HG03159 (cell line): Measurements from ENCODE around the gene CBX6.
"Not testable (repeated sequence)": the region's sequence is repeated elsewhere in the genome, so short reads cannot be mapped to it uniquely, and the experiment has no call there.

Experiments
- ATAC-seq: cut with Tn5 transposase; IDR thresholded peaks from one replicate; pipeline ENCODE4 v1.9.1; 2021; ENCODE audit warnings: mild to moderate bottlenecking, moderate library complexity; ENCODE audit not compliant: unreplicated experiment

Gene CBX6

DNA sequence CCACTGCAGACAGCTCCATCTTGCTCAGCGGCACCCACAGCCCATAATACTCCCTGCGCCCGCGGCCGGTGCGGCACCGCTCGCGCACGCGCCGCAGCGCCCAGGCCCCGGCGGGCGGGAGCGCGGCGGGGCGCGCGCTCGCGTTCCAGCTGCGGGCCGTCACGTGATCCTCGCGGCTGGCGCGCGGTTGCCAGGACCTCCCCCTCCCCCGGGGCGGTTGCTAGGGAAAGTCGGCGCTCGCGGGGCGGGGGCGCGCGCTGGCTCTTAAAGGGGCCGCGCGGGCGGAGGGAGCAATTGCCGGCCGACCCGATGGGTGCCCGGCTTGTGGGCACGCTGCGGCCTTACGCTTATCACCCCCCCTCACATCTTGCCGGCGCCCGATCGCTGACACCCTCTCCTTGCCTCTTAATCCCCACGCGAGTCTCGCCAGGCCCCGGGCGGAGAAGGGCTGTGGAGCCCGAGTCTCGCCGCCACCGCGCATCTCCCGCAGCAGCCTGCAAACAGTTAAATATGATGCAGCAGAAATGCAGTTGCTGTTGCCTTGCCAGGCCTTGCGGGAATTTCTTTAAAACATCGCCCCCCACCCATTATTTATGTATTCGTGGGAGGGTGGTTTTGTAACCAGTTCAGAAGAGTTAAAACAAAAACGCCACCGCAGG, at the start of gene CBX6:
TSS of gene CBX6 (minus strand) at position 45 of the 659 bp plus-strand sequence. CDS start at position 19, 26 bp downstream.
- peak; percentile 61 for ATAC-seq

DNA sequence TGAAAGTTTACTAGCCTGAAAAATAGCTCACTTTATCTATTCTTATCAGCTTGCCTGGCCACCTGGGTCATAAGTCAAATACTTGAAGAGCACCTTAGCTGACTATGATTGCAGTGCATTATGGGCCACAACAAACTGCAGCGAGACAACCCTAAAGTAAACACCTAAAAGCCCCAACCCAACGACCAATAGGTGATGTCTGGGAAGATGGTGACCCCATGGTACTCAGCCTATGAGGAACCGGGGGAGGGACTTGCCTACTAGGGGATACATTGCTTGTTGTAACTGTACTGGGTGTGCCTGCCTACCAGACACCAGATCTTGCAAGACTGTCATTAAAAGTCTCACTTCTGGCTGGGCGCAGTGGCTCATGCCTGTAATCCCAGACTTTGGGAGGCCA, 49.8 kb upstream of the CBX6 start:
- no peak for ATAC-seq

GRCh38 chr22:38921120-38921519, 49.1 kb upstream of the CBX6 start:
- no peak for ATAC-seq

- no peak for ATAC-seq
Observed at GRCh38 chr22:38919631-38920190, 47.7 kb upstream of the CBX6 start.

GRCh38 chr22:38911434-38911833, 39.4 kb upstream of the CBX6 start:
- no peak for ATAC-seq

DNA sequence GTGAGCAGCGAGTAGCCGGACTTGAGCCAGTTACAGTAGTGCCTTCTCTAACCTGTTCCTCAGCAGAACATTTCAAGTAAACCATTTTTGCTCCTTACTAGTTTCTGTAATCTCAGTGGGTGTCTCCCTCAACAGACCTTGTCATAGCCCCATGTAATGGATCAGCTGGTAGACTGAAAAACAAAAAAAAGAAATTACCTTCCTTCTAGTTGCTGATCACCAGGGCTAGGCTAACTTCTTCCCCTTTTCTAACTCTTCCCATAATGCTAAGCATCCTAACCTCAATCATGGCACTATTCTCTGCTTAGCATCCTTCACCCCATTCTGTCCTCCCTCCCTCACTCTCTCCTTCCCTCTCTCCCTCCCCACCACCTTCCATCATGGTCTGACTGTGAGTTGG, 35.8 kb upstream of the CBX6 start:
- no peak for ATAC-seq

DNA sequence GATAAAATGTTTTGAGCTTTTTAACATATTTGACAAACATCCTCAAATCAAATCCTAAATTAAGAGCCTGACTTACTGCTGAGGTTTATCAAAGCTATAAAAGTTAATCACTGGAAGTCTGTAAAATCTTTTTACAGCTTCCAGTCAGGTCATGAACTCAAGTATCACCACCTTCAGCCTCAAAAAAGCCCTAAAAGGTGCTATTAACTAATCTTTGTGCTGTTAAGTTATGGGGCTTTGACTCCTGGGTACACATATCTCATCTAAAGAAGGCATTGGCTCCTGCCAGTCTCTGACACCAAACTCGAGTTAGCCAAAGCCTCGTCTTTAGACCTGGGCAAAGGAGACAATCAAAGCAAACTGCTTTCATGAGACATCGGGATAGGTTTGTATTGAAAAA, 34.0 kb upstream of the CBX6 start:
- ATAC-seq, result no peak

- not testable (repeated sequence) for ATAC-seq
Observed at GRCh38 chr22:38904052-38904617, 32.1 kb upstream of the CBX6 start.

DNA sequence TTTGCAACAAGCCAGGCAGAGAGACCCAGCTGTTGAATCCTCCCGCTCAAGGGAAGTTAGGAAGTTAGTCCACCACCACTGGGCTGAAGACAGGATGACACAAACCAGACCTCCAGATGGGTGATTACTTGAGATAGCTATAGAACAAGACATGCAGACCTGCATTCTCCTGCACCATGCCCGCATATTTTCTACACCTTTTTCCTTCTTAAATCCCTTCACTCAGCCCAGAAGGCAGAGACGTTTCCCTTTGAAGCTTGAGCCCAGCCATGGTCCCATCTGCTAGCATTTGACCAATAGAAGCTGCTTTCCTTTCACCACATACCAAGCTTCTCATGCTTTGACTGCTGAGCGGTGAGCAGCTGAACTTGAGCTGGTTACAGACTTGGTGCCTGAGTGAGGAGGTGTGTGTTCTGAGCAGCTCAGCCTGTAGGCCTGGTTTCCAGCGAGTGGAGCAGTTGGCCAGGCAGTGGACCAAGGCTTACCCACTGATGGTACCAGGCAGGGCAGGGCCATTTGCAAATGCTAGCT, 29.2 kb upstream of the CBX6 start:
- no peak for ATAC-seq

GRCh38 chr22:38900677-38901076, 28.7 kb upstream of the CBX6 start:
- ATAC-seq, result no peak

- no peak for ATAC-seq
Observed at GRCh38 chr22:38891256-38891655, 19.2 kb upstream of the CBX6 start.

DNA sequence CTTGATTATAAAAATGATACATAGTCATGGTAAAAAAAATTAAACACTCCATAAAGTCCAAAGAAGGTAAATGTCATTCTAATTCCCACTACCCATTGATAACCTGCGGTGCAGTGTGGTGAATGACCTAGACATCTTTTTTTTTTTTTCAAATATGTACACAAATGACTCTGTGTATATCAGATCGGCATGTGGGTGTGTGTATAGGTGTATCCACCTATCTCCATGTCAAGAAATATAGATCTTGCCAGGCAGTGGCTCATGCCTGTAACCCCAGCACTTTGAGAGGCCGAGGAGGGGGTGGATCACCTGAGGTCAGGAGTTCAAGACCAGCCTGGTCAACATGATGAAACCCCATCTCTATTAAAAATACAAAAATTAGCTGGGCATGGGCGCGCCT, 18.4 kb upstream of the CBX6 start:
- ATAC-seq, result no peak

DNA sequence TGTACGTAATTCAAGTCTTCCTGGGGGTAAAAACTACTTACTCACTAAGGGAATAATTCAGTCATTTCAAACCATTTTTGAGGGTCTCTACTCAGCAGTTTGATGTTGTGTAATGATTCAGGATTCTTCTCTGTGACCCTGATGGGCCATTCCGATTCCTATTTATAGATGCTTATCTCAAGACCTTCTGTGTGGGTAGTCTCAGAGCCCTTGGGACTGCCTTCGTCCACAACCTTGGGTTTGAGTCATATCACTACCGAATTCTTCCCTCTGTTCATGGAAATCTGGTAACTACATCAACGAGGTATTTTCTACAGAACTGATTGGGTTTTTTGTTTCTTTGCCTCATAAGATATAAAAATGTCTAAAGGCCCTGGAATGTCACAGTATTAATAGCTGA, 14.3 kb upstream of the CBX6 start:
- no peak for ATAC-seq

DNA sequence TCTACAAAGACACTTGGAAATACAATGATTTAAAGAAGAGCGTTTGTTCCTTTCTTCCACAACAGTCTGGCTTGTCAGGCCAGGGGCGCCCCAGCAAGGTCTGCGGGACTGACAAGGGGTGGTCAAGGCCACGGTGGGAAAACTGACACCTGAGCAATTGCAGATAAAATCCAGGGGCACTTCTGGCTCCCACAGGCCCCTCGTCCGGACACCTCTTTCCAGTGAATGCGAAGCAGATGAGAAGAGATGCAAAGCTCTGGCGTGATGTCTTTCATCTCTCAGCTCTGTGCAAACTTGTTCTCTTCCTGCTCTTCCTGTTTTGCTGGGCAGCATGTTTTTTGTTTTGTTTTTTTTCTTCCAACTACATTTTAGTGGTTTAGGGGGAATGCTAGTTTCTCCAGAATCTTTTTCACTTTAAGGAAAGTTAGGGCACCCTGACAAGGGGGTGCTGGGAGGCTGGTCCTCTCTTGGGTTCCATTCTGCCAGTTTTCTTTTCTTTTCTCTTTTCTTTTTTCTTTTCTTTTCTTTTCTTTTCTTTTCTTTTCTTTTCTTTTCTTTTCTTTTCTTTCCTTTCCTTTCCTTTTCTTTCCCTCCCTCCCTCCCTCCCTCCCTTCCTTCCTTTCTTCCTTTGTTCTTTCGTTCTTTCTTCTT, 11.1 kb upstream of the CBX6 start:
- no peak for ATAC-seq

DNA sequence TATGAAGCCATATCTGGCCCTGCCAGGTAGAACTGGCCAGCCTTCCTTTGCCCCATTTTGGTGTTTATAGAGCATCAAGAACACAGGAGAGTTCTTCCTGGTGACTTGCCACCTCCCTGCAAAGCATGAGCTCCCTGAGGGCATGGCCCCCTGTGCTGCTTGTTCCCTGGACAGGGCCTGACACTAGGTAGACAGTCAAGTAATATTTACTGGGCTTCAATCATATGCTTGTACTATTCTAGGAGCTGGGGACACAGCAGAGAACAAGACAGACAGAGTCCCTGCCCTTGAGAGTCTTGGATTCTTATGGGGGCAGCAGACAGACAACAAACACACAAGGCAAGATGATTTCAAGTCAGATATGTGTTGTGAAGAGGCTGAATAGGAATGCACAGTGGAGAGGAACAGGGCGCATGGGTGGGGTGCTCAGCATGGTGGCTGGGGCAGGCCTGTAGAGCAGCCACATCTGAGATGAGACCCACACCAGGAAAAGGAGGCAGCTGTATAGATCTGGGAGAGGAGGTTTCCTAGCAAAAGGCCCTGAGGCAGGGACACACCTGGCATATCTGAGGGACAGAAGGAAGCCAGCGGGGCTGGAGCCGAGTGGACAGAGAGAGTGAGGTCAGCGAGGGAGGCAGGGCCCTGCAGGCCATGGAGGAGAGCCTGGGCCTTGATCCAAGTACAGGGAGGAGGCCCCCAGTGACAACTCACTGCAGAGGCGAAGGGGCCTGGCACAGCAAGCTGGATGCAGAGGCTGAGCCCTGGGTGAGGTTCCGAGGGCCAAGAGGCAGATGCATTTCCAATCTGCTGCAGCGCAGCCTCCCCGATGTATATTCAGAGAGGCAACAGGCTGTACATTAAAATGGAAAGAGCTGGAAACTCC, 10.2 kb upstream of the CBX6 start:
- no peak for ATAC-seq

GRCh38 chr22:38881464-38881871, 9.5 kb upstream of the CBX6 start:
- no peak for ATAC-seq

DNA sequence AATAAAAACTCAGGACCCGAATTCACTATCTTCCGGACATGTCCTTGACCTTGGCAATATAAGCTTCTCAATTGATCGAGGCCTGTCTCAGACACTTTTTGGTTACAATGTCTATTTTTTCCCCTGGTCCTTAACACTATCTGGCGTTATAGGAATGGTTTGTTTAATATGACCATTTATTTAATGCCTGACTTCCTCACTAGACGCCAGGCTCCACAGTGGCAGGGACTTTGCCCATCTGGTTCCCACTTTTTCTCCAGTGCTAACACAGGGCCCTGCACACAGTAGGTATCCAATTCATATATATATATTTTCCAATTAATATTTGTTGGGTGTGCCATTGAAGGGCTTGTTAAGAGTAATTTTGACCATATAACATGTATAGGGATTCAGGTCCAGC, 7.9 kb upstream of the CBX6 start:
- no peak for ATAC-seq

GRCh38 chr22:38879108-38879729, 7.2 kb upstream of the CBX6 start:
- ATAC-seq, result no peak

GRCh38 chr22:38878001-38878400, 6.0 kb upstream of the CBX6 start:
- no peak for ATAC-seq

DNA sequence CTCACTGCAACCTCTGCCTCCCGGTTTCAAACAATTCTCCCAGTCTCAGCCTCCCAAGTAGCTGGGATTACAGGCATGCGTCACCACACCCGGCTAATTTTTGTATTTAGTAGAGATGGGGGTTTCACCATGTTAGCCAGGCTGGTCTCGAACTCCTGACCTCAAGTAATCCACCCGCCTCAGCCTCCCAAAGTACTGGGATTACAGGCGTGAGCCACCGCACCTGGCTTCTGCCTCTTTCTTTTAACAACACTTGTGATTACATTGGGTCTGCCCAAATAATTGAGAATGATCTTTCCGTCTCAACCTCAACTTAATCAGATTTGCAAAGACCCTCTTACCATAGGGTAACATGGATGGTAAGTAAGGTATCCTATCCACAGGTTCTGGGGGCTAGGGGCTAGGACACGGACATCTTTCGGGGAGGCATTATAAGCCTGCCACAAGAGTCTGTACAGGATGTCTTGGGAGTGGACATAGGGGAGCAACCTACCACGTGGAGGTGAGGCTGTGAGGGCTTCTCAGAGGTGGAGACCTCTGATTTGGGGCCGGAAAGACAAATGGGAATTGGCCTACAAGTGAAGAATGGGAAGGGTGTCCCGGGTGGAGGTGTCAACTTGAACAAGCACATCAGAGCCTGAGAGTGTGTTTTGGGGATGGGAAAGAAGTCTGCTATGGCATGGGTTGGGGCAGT, 2.7 kb upstream of the CBX6 start:
- no peak for ATAC-seq
